Pancreas (tissue), 10 donors: ENCODE results near the gene RB1. TPM values are rescaled to one million over a fixed set of nuclear protein-coding genes. Genes with fewer than 3 reads are reported as not detected.

Experiments used
- ATAC-seq, 4 donors: fragments of 200-7000 bp; cut with Tn5 transposase; one replicate each; pipeline versions ENCODE4 v1.8.0 to v1.9.1; 2020; ENCODE audit warnings: mild to moderate bottlenecking in 4 of 4, moderate library complexity in 4 of 4
- DNase-seq, 6 donors: peaks; one replicate each; pipeline ENCODE4 v3.0.0-alpha.2; 2020
- FAIRE-seq: peaks from 2 replicates; lab custom pipeline; 2012; peaks lifted over from hg19 to GRCh38; lab: Jason Lieb, UNC
- H3K27ac ChIP-seq, 4 donors: fragments of 200-600 bp; sonication (generic); 1 replicate in 3 of 4; 2 replicates in 1 of 4; pipeline versions ENCODE4 v1.5.0 to v1.8.0; 2020
- H3K27me3 ChIP-seq, 4 donors: fragments of 200-600 bp; one replicate each; pipeline ENCODE4 v1.8.0; 2021
- H3K36me3 ChIP-seq, 3 donors: fragments of 200-600 bp; sonication (generic) in 1 of 3; one replicate each; pipeline versions ENCODE4 v1.5.0 to v1.8.0; 2020 to 2021
- H3K4me1 ChIP-seq, 3 donors: fragments of 200-600 bp; one replicate each; pipeline ENCODE4 v1.8.0; 2021
- H3K4me3 ChIP-seq, 4 donors: fragments of 200-600 bp; sonication (generic) in 2 of 4; one replicate each; pipeline versions ENCODE4 v1.5.0 to v1.8.0; 2020 to 2021
- H3K9me3 ChIP-seq, 4 donors: fragments of 200-600 bp; one replicate each; pipeline ENCODE4 v1.8.0; 2021
- CTCF ChIP-seq, 4 donors: fragments of 200-600 bp; sonication (generic) in 3 of 4; IDR thresholded peaks; one replicate each; pipeline versions ENCODE4 v1.5.0 to v1.8.0; 2021; ENCODE audit warnings: antibody characterized with exemption in 4 of 4
- WGBS, 2 donors: extraction: QIAGEN DNeasy Blood & Tissue Kit; methylation state at CpG; one replicate each; pipeline ENCODE4 v1.1.7; 2013; 5-methylcytosine and 5-hydroxymethylcytosine counted together
- intact Hi-C, 3 donors: fragments of 100-400 bp; cut with DNase I; formaldehyde crosslinking; loops; one replicate each; pipeline versions ENCODE4 v1.11.1 to v1.14.2; 2022
- polyA plus RNA-seq, 2 donors: library from polyadenylated mRNA; stranded (reverse); fragments of 200-250 nt; gene quantifications; one replicate each; pipeline ENCODE4 v1.2.3, GENCODE V29; 2013
- total RNA-seq, 6 donors: library from RNA; stranded (reverse); fragmentation: NEBNext Ultra II Directional in 4 of 6; extraction: Animal tissue kit (Norgen Biotek cat#: 25700) in 4 of 6; gene quantifications; one replicate each; pipeline versions ENCODE4 v1.2.1 to v1.2.4, GENCODE V29; 2021 to 2023
- donor health status: healthy with polysubstance abuse.
- donor health status: DM: no; HTN: no; CAD: no; lungs with moderate emphysema.
- donor health status: DM: no; HTN: no; CAD: no.
- donor health status: control.
- donor health status: control.
- donor health status: Bipolar disorder and iron deficiency.
- donor health status: DM: yes; HTN: yes; CAD: no.
- donor health status: DM: no; HTN: no; CAD: no.
- donor health status: DM: no; HTN: no; CAD: no.
- donor health status: DM: yes; HTN: yes; CAD: no.

The RB1 gene
- total and polyA plus RNA-seq, 8 donors: 5.0 to 23.0 (median 10.9) TPM

- DNase-seq: peak in 2 of 6 donors; percentile 26 to 35
- Histone ChIP-seq H3K4me1 (peaks cover 0 to 20% (median 16%) of the 10 kb centered on the region in 3 donors), H3K4me3 (peak overlapping the region; percentile 87 to 98 (median 92)), H3K36me3 (peaks cover 0 to 4% (median 0%) of the 10 kb centered on the region in 3 donors), H3K9me3 (no peaks in the 10 kb centered on the region), H3K27ac (peak overlapping the region; percentile 96 to 98 (median 97)), H3K27me3 (no peaks in the 10 kb centered on the region)
- WGBS, 2 donors: 1% methylated on average over 33 to 36 of the region's 36 CpGs
- FAIRE-seq: no peak
- ATAC-seq: peak; percentile 18 to 44 (median 33)
- TF ChIP-seq CTCF (IDR thresholded peaks at IDR 0.05): no peak
- intact Hi-C loops: no loop called here
Observed at GRCh38 chr13:48304143-48304876, 759 bp downstream of the RB1 start.

- intact Hi-C loops: no loop called here
- Histone ChIP-seq H3K9me3 (no peaks in the 10 kb centered on the region), H3K36me3 (peaks cover 0 to 4% (median 0%) of the 10 kb centered on the region in 3 donors), H3K4me1 (peaks cover 0 to 7% (median 1%) of the 10 kb centered on the region in 3 donors), H3K27me3 (no peaks in the 10 kb centered on the region), H3K4me3 (no peak overlapping the region), H3K27ac (no peak overlapping the region)
- TF ChIP-seq CTCF (IDR thresholded peaks at IDR 0.05): no peak
- 93 to 94% methylated on average over 1 of the region's 1 CpG for WGBS, 2 donors
- FAIRE-seq: no peak
- no peak for DNase-seq
- ATAC-seq: no peak
Observed at GRCh38 chr13:48311223-48311622, 7.7 kb downstream of the RB1 start.

GRCh38 chr13:48315969-48316650 lies 12.6 kb downstream of the RB1 start:
- FAIRE-seq: no peak
- no peaks in the 10 kb centered on the region for H3K4me1 ChIP-seq
- no peak for ATAC-seq
- no peak for DNase-seq
- intact Hi-C loops: no loop called here
- no peaks in the 10 kb centered on the region for H3K36me3 ChIP-seq
- no peak overlapping the region for H3K4me3 ChIP-seq
- H3K9me3 ChIP-seq: no peaks in the 10 kb centered on the region
- no peak for TF ChIP-seq CTCF (IDR thresholded peaks at IDR 0.05)
- no peak overlapping the region for H3K27ac ChIP-seq
- no peaks in the 10 kb centered on the region for H3K27me3 ChIP-seq
- WGBS, 2 donors: 89% methylated on average over 17 of the region's 17 CpGs

- Histone ChIP-seq H3K36me3 (no peaks in the 10 kb centered on the region), H3K27me3 (no peaks in the 10 kb centered on the region), H3K27ac (no peak overlapping the region), H3K4me1 (no peaks in the 10 kb centered on the region), H3K4me3 (no peak overlapping the region), H3K9me3 (no peaks in the 10 kb centered on the region)
- no peak for TF ChIP-seq CTCF (IDR thresholded peaks at IDR 0.05)
- intact Hi-C loops: no loop called here
- ATAC-seq (no peak), DNase-seq (peak in 2 of 6 donors; percentile 53 to 55), FAIRE-seq (no peak)
- 91 to 93% methylated on average over 43 of the region's 43 CpGs for WGBS, 2 donors
Observed at GRCh38 chr13:48316826-48317510, 13.4 kb downstream of the RB1 start.
